ENCODE data around the gene ANO7.
A peak's percentile ranks its signal among the peaks of the same experiment; 100 is the strongest.

The ANO7 gene

GRCh38 chr2:241159116-241159515 lies 29.4 kb upstream of the ANO7 start:
- no peak for DNase-seq

GRCh38 chr2:241160318-241160717 lies 28.2 kb upstream of the ANO7 start:
- no peak for DNase-seq

GRCh38 chr2:241161646-241162281 lies 26.7 kb upstream of the ANO7 start:
- DNase-seq = no peak

GRCh38 chr2:241163601-241164118 lies 24.8 kb upstream of the ANO7 start:
- DNase-seq = no peak

DNA sequence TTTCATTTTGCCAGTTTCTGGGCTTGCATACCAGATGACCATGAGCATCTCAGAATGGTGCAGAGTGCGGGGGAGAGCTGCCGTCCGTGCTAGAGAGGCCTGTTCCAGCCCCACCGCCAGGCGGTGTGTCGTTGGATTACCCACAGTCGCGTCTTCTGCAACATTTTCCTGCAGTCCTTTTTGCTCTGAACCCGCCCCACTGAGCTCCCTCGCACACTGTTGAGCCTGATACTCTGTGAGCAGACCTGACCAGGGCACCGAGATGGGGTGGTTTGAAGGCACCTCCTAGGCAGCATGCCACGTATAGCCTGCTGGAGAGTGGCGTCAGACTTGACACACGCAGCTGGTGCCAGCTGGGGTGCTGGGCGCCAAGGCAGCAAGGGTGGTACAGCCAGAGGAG lies 20.1 kb upstream of the ANO7 start:
- no peak for DNase-seq

- no peak for DNase-seq
Measured at GRCh38 chr2:241173557-241173956, 14.9 kb upstream of the ANO7 start.

GRCh38 chr2:241177526-241178334 lies 10.7 kb upstream of the ANO7 start:
- DNase-seq = no peak

GRCh38 chr2:241178961-241179360 lies 9.5 kb upstream of the ANO7 start:
- no peak for DNase-seq

- no peak for DNase-seq
Measured at GRCh38 chr2:241179899-241180298, 8.6 kb upstream of the ANO7 start.

DNA sequence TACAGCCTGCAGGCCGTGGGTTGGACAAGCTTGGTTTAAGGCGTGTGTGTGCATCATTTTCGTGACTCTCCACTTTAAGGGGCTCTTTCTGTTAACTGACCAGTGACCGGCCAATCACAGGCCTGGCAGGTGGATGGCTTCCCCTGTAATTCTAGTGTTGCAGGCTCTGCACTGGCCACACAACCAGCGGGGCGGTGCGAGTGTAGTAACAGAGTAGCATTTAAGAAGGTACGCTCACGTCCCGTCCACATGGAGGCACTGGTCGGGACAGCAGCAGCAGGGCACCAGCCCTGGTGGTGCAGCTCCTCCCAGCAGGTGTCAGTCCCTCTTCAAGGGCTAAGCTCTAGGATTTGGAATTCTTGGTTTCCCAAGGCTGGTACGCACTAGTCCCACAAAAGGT lies 8.0 kb upstream of the ANO7 start:
- DNase-seq = no peak

DNA sequence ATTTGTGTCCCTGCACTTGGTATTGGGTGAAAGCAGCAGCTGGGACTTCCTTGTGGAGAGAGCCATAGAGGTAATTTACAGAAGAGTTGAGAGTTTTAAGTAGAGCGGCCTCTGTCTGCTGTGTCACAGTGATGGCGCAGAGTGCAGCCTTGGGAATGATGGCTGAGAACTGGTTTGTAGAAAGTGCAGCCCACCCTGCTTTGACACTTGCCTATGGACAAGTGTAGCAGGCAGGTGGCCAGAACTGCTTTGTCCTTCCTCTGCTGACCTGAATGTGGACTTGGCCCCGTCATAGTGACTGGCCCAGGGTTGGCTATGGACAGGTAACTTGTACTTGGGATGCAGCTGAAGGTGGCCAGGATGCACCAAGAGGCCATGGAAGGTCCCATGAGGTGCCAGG lies 6.4 kb upstream of the ANO7 start:
- no peak for DNase-seq

- DNase-seq = no peak
Measured at GRCh38 chr2:241182531-241183133, 5.8 kb upstream of the ANO7 start.

GRCh38 chr2:241183221-241183620 lies 5.3 kb upstream of the ANO7 start:
- no peak for DNase-seq

DNA sequence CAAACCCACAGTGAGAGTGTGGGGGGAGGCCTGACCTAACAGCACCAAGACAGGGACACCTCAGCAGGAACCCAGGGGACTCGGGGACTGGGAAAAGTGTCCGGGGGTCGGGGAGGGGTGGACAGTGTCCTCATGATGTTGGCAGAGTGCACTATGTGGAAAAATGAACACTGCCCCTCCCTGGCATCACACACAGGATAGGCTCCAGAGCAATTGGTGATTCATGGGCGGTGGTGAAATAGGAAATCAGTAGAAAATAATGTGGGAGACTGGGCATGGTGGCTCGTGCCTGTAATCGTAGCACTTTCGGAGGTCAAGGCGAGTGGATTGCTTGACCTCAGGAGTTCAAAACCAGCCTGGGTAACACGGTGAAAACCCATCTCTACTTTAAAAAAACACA lies 3.6 kb upstream of the ANO7 start:
- no peak for DNase-seq

- no peak for DNase-seq
Measured at GRCh38 chr2:241185961-241186360, 2.5 kb upstream of the ANO7 start.

- peak; percentile 15 for DNase-seq
Measured at GRCh38 chr2:241187101-241187917, 1.2 kb upstream of the ANO7 start.

DNA sequence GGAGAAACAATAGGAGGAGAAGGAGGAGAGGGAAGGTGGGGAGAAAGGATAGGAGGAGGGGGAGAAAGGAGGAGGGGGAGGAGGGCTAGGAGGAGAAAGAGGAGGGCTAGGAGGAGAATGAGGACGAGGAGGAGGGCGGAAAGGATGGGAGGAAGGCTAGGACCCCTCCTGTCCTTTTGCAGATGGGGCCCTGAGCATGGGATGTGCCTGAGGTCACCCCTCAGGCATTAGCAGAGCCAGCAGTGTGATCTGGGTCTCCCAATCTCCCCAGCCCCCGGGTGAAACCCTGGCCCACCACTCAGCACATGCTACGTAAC lies 601 bp upstream of the ANO7 start:
- no peak for DNase-seq

- no peak for DNase-seq
Measured at GRCh38 chr2:241189093-241189855, 797 bp downstream of the ANO7 start.

DNA sequence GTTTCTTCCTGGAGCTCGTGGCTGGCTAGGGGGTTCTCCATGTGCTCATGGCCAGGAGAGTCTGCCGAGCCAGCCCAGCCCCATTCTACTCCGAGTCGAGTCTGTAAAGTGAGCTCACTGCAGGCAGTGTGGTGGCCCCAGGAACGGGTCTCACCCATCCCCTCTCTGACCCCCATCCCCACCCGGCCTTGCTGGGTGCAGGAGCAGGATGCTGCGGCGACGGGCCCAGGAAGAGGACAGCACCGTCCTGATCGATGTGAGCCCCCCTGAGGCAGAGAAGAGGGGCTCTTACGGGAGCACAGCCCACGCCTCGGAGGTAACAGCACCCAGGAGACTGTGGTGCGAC lies 1.4 kb downstream of the ANO7 start:
- DNase-seq = no peak

- no peak for DNase-seq
Measured at GRCh38 chr2:241190291-241190981, 2.0 kb downstream of the ANO7 start.

DNA sequence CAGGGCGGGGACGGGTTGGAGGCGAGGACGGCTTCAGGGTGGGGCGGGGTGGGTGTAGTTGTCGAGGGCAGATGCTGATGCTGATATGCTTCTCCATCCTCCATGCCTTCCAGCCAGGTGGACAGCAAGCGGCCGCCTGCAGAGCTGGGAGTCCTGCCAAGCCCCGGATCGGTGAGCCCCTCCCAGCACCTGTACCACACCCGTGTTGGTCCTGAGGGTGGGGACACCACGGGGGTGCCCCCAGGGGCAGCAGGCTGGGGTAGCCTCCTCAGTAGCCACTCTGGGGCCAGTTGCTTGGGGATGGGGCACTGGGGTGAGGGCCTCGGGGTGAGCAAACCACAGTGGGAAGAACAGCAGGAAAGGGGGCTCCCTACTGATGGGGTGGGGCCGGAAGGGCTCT lies 2.6 kb downstream of the ANO7 start:
- no peak for DNase-seq

- DNase-seq = no peak
Measured at GRCh38 chr2:241193271-241193670, 4.8 kb downstream of the ANO7 start.
